SIG-M5 treated with dmso at 0.1 percent for 504 hours (cell line): ENCODE measurements around the gene MAP3K19.
"Not testable (repeated sequence)": the region's sequence is repeated elsewhere in the genome, so short reads cannot be mapped to it uniquely, and the experiment has no call there.

Experiments used
- DNase-seq: peaks from one replicate; lab custom pipeline; 2025; ENCODE audit not compliant: unreplicated experiment; lab: John Stamatoyannopoulos, UW

MAP3K19 gene

DNA sequence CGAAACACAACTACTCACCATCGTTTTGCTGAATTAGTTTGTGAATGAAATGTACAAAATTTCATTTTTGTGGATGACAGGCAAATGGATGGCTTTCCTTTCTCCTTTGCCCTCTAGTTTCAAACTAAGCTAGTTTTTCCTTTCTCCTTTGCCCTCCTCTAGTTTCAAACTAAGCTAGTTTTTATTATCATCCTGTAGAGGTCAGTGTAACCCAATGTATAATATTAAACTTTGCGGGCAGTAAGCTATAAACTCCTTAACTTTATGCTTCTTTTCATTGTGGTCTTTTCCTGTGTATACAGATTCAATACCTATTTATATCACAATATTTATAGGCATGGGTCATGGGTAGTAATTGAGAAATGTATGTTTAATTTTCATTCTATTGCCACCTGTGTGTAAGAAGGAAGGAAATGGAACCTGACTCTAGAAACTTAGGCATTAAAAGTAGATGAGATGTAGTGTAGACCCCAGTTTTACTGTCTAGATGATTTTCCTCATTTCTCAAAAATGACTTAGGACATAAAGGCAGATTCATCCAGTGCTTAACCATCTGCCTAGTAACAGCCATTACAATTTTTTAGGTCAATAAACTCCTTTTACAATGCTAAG, 58.1 kb downstream of the MAP3K19 start:
- DNase-seq = peak; percentile 33

DNA sequence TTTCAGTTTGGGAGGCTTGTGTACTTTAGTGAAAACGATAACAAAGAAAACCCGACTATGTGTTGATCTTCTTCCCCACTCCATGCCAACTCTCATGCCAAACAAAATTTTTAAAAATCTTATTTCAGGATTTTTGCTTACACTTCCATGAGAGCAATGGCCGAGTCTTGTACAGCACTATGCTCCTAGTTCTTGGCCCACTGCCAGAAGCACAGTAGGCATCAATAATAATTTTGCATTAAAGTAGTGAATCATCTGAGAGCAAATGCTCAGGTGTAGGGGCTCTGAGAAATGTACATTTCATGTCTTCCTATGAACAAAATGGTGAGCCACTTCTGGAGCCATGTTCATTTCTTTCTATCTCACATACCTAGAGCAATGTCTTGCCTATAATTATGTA, 62.2 kb downstream of the MAP3K19 start:
- no peak for DNase-seq

DNA sequence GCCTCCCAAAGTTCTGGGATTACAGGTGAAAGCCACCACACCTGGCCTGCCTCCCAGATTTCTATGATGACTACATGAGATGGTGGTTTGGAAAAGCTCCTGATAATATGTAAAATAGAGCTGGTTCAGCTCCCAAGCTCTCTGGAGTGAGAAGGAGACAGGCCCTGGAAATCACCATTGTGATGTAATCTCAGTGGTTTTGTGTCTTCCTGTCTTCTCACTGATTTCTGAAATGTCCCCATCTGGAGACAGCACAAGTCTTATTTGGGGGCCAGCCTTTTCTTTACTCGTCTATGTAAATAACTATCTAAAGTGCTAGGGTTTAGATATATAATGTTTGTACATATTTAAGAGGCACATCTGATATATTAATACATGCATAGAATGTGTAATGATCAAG, 64.6 kb downstream of the MAP3K19 start:
- peak; percentile 36 for DNase-seq

GRCh38 chr2:134980639-134981038, 66.6 kb downstream of the MAP3K19 start:
- DNase-seq = no peak

- DNase-seq = no peak
Measured at GRCh38 chr2:134979221-134979620, 68.0 kb downstream of the MAP3K19 start.

DNA sequence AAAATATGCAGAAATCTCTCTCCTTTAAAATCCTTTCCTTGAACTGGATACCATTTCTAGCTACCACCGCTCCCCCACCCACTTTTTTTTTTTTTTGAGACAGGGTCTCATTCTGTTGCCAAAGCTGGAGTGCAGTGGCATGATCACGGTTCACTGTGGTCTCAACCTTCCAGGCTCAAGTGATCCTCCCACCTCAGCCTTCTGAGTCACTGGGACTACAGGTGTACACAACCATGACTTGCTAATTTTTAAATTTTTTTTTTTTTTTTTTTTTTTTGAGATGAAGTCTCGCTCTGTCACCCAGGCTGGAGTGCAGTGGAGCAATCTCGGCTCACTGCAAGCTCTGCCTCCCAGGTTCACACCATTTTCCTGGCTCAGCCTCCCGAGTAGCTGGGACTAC, 70.1 kb downstream of the MAP3K19 start:
- not testable (repeated sequence) for DNase-seq

DNA sequence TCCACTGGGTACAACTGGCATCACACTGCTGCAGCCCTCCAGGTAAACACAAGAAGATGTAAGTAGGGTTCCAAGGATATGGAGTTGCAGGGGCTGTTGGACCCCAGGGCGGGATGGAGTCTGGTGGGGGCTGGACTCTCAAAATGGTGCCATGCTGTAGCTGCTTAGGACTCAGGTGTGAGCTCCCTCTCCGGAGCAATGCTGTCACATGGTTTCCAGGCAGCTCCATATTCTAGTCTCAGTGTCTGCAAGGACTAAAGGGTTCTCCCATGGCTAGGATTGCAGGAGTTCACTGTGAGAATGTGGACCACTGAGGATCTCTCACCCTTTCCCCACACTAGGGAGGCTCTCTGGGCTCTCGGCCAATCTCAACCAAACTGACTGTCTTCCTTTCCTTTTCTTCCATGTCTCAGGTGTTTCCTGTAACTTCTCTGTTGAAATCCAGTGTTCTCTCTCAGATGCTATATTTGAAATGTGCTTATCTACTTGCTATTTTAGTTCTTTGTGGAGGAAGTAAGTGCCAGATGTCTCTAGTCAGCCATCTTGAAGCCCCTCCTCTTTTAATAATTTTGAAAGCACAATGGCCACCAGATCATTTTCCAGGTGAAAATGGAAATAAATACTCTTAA, 71.1 kb downstream of the MAP3K19 start:
- DNase-seq = no peak

DNA sequence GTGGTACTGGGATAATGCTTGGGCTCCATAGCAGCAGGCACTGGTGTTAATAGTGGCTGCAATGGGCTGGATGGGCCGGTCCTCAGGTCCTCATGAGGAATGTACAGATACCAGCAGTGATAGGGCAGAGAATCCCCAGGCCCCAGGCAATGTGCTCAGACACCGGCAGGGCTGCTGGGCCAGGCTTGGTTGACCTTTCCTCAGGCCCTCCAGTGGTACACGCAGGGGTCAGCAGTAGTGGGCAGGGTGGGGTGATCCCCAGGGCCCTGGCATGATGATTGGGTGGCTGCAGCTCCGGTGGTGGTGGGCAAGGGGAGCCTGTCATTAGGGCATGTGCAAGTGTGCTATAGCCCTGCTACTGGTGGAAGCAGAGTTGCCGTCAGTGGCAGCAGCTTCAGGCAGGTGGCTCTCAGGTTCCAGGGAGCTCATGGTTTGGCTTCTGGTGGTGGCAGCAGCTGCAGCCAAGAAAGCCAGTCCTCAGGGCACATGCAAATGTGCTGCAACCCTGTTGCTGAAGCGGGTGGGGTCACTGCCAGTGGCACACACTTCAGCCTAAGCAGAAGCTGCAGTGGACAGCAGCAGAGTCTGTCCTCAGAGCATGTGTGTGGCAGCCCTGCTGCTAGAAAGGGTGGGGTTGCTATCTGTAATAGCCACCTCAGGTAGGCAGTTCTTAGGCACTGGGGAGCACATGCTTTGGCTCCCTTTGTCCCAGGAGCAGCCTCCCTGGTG, 71.8 kb downstream of the MAP3K19 start:
- DNase-seq = no peak

DNA sequence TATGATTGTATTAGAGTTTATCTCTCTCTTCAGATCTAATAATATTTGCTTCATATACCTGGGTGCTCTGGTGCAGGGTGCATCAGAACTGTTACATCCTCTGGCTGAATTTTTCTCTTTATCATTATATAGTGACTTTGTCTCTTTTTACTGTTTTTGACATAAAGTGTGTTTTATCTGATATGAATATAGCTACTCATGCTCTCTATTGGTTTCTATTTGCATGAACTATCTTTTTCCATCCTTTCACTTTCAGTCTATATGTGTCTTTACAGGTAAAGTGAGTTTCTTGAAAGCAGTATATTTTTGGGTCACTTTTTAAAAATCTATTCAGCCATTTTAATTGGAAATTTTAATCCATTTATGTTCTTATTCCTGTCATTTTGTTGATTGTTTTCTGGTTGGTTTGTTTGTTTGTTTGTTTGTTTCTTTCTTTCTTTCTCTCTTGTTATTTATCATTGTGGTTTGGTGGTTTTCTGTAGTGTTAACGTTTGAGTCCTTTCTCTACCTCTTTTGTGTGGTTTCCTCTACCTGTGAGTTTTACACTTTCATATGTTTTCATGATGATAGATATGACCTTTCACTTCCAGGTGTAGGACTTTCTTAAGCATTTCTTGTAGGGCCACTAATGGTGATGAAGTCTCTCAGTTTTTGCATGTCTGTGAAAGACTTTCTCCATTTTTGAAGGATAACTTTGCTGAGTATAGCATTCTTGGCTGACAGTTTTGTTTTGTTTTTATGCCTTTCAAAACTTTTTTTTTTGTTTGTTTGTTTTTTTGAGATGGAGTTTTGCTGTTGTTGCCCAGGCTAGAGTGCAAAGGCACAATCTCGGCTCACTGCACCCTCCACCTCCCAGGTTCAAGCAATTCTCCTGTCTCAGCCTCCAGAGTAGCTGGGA, 73.8 kb downstream of the MAP3K19 start:
- DNase-seq = no peak

- not testable (repeated sequence) for DNase-seq
Measured at GRCh38 chr2:134967166-134967565, 80.1 kb downstream of the MAP3K19 start.

- DNase-seq = no peak
Measured at GRCh38 chr2:134957477-134957876, 89.8 kb downstream of the MAP3K19 start.

DNA sequence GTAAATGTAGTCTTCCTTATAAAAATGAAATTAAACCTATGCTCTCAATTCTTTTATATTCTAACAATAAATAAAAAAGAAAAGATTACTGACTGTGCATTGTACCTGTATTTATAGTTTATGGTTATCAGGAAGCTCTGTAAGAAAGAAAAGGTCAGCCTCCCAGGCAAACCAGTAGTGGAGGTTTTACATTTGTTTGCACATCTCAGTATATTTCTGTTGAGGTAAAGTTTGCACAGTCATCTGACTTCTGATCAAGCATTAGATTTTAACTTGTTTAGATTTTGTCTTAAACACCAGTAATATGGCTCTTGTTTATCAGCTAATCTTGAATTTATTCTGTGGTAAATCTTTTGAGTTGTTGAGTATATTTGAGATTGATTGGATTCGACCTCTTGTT, 91.5 kb downstream of the MAP3K19 start:
- no peak for DNase-seq

DNA sequence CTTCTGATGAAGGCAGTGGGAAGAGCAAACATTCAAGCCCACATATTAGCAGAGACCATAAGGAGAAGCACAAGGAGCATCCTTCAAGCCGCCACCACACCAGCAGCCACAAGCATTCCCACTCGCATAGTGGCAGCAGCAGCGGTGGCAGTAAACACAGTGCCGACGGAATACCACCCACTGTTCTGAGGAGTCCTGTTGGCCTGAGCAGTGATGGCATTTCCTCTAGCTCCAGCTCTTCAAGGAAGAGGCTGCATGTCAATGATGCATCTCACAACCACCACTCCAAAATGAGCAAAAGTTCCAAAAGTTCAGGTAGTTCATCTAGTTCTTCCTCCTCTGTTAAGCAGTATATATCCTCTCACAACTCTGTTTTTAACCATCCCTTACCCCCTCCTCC, 93.2 kb downstream of the MAP3K19 start:
- DNase-seq = no peak

- no peak for DNase-seq
Measured at GRCh38 chr2:134952608-134953007, 94.6 kb downstream of the MAP3K19 start.

GRCh38 chr2:134950886-134951285, 96.4 kb downstream of the MAP3K19 start:
- no peak for DNase-seq

DNA sequence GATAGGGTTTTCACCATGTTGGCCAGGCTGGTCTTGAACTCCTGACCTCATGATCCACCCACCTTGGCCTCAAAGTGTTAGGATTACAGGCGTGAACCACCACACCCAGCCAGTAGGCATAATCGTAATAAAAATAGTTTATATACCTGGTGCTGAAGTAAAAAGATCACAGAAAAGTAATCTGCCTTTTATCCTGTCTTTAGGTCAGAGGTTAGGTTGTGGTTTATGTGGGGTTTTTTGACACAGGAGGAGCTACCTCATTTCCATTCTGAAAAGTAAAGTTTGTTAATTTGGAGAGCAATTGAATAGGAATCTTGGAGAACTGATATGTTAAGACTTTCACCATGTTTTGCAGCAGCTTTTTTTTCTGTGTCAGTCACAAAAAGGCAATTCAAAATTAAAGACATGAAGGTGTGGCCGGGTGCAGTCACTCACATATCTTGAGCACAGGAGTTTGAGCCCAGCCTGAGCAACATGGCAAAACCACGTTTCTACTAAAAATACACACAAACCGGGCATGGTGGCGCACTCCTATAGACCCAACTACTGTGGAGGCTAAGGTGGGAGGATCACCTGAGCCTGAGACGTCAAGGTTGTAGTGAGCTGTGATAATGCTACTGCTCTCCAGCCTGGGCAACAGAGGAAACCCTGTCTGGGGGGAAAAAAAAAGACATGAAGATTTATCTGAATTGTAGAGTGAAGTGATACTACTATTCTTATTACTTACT, 97.1 kb downstream of the MAP3K19 start:
- no peak for DNase-seq

DNA sequence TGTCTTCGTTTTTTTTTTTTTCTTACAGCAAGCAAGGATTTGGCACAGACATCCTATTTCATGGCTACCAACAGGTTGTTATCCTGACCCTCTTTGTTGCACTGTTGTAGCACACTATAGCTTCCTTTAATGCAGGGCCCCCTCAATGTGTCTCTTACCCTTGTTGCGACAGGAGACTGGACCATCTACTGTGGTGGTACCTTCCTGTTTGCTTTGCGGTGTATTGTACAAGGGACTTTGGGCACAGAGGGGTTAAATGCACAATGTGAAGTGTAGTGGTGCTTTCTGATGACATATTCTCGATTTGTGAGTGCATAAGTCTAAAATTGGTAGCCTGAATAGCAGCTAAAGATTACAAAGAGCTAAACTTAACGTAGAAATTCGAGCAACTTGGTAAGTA, 101.2 kb downstream of the MAP3K19 start:
- DNase-seq = no peak

DNA sequence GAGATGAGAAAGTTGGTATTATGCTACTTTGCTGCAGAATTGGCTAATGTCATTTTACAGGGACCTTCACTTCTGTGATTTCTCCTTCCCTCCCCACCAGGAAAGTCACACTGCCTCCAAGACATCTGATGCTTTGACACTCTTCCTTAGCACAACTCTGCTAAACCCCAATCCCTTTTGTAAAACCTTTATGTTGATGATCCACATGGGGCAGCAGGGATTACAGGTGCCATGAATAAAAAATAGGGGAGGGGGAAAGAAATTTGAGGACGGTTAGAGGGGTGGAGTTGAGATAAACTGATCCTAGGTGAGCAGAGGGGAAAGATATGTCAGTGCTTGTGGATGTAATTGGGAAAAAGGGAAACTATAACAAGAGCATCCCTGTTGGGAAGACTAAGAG, 102.3 kb downstream of the MAP3K19 start:
- DNase-seq = no peak

GRCh38 chr2:134943540-134943939, 103.7 kb downstream of the MAP3K19 start:
- peak; percentile 84 for DNase-seq

DNA sequence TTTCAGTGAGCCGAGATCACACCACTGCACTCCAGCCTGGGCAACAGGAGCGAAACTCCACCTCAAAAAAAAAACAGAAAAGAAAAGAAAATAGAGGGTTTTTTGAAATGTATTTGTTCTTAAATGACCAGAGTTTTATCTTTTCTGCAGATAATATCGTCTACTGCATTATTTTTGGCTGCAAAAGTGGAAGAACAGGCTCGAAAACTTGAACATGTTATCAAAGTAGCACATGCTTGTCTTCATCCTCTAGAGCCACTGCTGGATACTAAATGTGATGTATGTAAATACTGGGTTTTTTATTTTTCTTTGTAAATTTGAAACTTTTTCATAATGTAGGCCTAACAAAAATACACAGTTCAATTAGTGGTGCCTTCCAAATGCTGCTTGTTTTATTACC, 110.6 kb downstream of the MAP3K19 start:
- DNase-seq = no peak

- no peak for DNase-seq
Measured at GRCh38 chr2:134934641-134935040, 112.6 kb downstream of the MAP3K19 start.
